HG03457 (cell line): ENCODE data around the gene MAVS.

ENCODE experiments used
- ATAC-seq: cut with Tn5 transposase; IDR thresholded peaks from one replicate; pipeline ENCODE4 v1.9.1; 2021; ENCODE audit warnings: moderate number of reproducible peaks; ENCODE audit not compliant: unreplicated experiment

Gene MAVS

GRCh38 chr20:3846740-3847428 is at the start of gene MAVS:
TSS of gene MAVS (plus strand) at chr20:3846834. CDS start at chr20:3854625, 7,791 bp downstream.
- ATAC-seq = peak; percentile 82

- no peak for ATAC-seq
Observed at GRCh38 chr20:3797226-3797545, 49.4 kb upstream of the MAVS start.

GRCh38 chr20:3797592-3798372 is 48.9 kb upstream of the MAVS start:
- ATAC-seq = no peak

GRCh38 chr20:3798373-3798768 is 48.3 kb upstream of the MAVS start:
- no peak for ATAC-seq

- ATAC-seq = no peak
Observed at GRCh38 chr20:3798908-3799248, 47.8 kb upstream of the MAVS start.

- ATAC-seq = no peak
Observed at GRCh38 chr20:3800256-3800877, 46.3 kb upstream of the MAVS start.

- no peak for ATAC-seq
Observed at GRCh38 chr20:3800878-3801260, 45.8 kb upstream of the MAVS start.

GRCh38 chr20:3801299-3801698 is 45.3 kb upstream of the MAVS start:
- no peak for ATAC-seq

- no peak for ATAC-seq
Observed at GRCh38 chr20:3801846-3802245, 44.8 kb upstream of the MAVS start.

GRCh38 chr20:3802524-3803239 is 44.0 kb upstream of the MAVS start:
- no peak for ATAC-seq

GRCh38 chr20:3803289-3803688 is 43.3 kb upstream of the MAVS start:
- no peak for ATAC-seq

GRCh38 chr20:3803854-3804253 is 42.8 kb upstream of the MAVS start:
- ATAC-seq = no peak

- ATAC-seq = no peak
Observed at GRCh38 chr20:3804254-3804751, 42.3 kb upstream of the MAVS start.

GRCh38 chr20:3804781-3805180 is 41.9 kb upstream of the MAVS start:
- no peak for ATAC-seq

GRCh38 chr20:3808544-3808943 is 38.1 kb upstream of the MAVS start:
- no peak for ATAC-seq

GRCh38 chr20:3811467-3812258 is 35.0 kb upstream of the MAVS start:
- no peak for ATAC-seq

GRCh38 chr20:3812259-3812681 is 34.4 kb upstream of the MAVS start:
- no peak for ATAC-seq

- ATAC-seq = no peak
Observed at GRCh38 chr20:3812975-3813847, 33.4 kb upstream of the MAVS start.

- ATAC-seq = no peak
Observed at GRCh38 chr20:3813848-3814581, 32.6 kb upstream of the MAVS start.
